ENCODE data around the gene TRIM27.
"Not testable (repeated sequence)": the region's sequence is repeated elsewhere in the genome, so short reads cannot be mapped to it uniquely, and the experiment has no call there.

The TRIM27 gene

DNA sequence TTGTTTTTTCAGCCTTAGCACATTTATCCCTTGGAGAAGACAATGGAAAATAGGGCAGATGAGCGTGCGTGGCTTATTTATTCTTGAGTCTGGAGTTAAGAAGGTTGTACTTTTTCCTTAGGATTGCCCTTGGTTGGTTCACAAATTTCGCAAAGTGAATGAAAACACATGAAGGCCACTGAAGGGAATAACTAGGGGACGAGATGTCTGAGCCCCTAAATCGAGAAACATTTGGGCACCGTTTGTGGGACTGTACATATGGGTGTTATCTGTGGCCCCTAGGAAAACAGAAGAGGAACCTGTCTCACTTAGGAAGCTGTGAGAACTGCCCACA lies 19.4 kb upstream of the TRIM27 start:
- no peak for DNase-seq (ENCODE audit: low read depth in 2 of 2)

DNA sequence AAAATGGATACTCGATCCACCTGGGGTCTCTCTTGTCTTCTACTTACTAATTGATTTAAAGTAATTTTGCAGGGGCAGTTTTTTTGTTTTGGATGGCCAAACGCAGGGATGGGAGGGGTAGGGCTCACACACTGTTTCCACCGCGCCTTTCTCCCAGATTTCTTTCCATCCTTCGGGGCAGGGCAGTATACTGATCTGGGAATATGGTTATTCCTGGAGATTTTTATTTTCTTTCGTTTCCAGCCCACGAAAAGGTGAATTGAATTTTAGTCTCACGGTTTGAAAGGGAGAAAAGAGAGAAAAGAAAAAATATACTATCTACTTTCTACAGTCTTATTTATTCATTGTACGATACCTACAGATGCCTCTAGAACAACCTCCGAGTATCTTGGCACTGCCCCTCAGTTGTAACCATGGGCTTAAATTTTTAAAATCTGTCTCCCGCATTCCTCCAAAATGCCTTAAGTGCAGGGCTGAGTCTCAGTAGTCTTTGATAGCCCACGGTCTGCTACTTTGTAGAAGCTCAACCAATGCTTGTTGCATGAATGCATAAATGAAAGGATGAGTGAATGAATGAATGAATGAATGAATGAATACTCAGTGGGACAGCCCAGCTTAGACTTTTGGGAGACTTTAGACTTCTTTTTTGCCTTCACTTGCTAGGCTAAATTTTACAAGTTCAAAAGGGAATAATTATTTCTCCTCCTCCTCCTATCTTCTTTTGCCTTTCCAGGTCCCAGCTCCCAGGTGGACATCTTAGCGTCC lies 18.1 kb upstream of the TRIM27 start:
- DNase-seq (ENCODE audit: low read depth in 2 of 2) = no peak

DNA sequence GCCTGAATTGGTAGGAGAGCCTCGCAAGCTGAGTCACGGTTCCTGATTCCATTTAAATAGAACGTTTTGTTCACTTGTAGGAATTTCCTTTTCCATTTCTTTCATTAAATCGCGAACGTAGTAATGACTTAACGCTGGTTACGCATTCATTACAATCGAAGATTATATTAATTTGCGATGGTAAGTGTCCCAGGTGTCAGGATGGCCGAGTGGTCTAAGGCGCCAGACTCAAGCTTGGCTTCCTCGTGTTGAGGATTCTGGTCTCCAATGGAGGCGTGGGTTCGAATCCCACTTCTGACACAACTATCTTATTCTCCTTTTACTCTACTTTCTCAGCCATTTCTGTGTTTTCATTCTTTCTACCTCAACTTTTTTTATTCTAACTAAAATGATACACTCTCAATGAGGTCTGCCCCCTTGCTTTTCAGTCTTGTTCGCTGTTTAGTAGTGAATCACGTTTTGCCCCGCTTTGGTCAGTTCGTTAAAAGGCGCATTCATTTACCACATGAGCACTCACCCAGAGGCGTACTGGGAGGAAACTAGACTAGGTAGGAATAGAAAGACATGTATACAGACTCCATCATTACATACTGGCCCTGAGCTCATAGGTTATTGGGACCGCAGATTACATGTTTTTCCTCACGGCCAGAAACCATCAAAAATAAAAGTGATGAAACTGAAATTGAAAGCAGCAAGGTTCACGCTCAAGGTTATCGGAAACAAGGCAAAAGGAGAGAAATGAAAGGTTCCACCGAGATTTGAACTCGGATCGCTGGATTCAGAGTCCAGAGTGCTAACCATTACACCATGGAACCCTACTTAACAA lies 17.3 kb upstream of the TRIM27 start:
- peak; percentile 35 to 55 for DNase-seq (ENCODE audit: low read depth in 2 of 2)

GRCh38 chr6:28940294-28940857 lies 16.6 kb upstream of the TRIM27 start:
- DNase-seq (ENCODE audit: low read depth in 2 of 2) = no peak

DNA sequence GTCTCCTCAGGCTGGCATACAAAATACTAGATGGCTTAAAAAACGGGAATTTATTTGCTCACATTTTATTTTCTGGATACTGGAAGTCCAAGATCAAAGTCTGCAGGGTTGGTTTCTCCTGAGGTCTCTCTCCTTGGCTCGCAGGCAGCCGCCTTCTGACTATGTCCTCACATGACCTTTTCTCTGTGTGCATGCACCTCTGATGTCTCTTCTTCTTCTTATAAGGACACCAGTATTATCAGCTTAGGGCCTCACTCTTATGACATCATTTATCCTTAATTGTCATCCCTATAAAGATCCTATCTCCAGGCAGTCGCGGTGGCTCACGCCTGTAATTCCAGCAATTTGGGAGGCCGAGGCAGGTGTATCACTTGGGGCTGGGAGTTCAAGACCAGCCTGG lies 9.3 kb upstream of the TRIM27 start:
- DNase-seq (ENCODE audit: low read depth in 2 of 2) = no peak

- no peak for DNase-seq (ENCODE audit: low read depth in 2 of 2)
Measured at GRCh38 chr6:28929887-28930620, 6.3 kb upstream of the TRIM27 start.

DNA sequence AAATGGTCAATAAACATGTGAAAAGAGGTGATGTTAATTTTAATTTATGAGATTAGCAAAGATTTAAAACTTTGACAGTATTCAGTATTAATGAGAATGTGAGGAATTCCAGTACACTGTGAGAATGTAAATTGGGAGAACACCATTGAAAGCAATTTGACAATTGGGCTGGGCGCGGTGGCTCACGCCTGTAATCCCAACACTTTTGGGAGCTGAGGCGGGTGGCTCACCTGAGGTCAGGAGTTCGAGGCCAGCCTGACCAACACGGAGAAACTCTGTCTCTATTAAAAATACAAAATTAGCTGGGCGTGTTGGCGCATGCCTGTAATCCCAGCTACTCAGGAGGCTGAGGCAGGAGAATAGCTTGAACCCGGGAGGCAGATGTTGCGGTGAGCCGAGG lies 5.6 kb upstream of the TRIM27 start:
- DNase-seq (ENCODE audit: low read depth in 2 of 2) = not testable (repeated sequence)

DNA sequence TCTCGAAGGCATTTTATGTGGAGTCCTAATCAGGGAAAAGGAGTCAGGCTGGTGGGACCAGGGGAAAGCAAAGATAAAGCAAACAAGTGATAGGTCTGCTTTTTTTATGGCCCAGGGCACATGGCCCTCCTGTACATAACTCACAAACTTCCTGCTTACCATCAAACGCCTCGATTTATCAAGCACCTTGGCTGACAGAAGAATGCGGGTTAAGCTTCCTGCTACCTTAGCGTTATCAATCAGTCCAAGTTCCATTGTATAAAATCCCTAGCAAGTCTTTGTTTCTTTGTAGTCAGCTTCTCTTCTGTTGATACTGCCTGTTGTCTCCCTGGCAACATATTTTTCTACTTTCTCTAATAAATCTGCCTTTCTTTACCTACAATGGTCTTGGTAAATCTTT lies 4.1 kb upstream of the TRIM27 start:
- DNase-seq (ENCODE audit: low read depth in 2 of 2) = no peak

GRCh38 chr6:28922821-28923317 lies 916 bp downstream of the TRIM27 start:
- DNase-seq (ENCODE audit: low read depth in 2 of 2) = peak in 1 of 2 donors; percentile 11

GRCh38 chr6:28922004-28922820 lies 1.6 kb downstream of the TRIM27 start:
- no peak for DNase-seq (ENCODE audit: low read depth in 2 of 2)

- no peak for DNase-seq (ENCODE audit: low read depth in 2 of 2)
Measured at GRCh38 chr6:28920281-28920680, 3.5 kb downstream of the TRIM27 start.

GRCh38 chr6:28914941-28915340 lies 8.8 kb downstream of the TRIM27 start:
- DNase-seq (ENCODE audit: low read depth in 2 of 2) = no peak

DNA sequence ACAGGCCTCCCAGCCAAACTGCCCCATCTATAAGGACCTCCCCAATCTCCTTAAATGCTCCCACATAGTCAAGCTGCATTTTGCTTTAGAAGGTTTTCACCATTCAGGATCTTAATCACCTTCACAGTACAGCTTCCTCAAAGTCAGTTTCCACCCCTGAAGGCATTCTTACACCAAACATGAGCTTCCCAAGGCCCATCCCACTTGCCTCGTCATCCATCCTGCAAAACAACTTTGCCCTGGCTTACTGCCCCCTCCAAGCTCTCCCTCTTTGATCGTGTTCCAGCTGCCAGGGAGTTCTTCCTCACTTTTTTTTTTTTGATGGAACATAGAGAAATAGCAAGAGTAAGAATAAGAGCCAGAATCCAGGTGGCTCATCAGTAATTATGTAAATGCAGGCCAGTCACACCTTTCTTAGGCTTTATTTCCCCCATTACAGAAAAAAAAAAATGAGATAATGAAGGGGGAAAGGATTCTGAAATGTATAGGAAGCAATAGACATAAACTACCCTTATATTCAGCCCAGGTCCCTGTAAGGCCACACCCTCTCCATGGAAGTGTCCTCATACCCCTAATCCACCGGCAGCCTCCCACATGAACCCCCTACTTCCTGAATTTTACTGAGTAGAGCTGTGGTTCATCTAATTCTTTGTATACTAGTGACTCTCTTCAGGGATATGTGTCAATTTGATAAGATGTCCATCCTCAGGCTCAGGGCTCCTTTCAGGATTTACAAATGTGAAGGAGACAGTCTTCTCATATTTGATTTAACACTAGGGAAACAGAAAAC lies 12.7 kb downstream of the TRIM27 start:
- DNase-seq (ENCODE audit: low read depth in 2 of 2) = no peak

- DNase-seq (ENCODE audit: low read depth in 2 of 2) = no peak
Measured at GRCh38 chr6:28907394-28907793, 16.4 kb downstream of the TRIM27 start.

- no peak for DNase-seq (ENCODE audit: low read depth in 2 of 2)
Measured at GRCh38 chr6:28906669-28907068, 17.1 kb downstream of the TRIM27 start.

- DNase-seq (ENCODE audit: low read depth in 2 of 2) = no peak
Measured at GRCh38 chr6:28903686-28904085, 20.1 kb downstream of the TRIM27 start.

- no peak for DNase-seq (ENCODE audit: low read depth in 2 of 2)
Measured at GRCh38 chr6:28901831-28902230, 22.0 kb downstream of the TRIM27 start.

- DNase-seq (ENCODE audit: low read depth in 2 of 2) = no peak
Measured at GRCh38 chr6:28900577-28901256, 23.1 kb downstream of the TRIM27 start.

GRCh38 chr6:28898710-28898965 lies 25.1 kb downstream of the TRIM27 start:
- DNase-seq (ENCODE audit: low read depth in 2 of 2) = no peak

GRCh38 chr6:28897369-28897745 lies 26.4 kb downstream of the TRIM27 start:
- DNase-seq (ENCODE audit: low read depth in 2 of 2) = no peak
